Measurements from ENCODE around the gene AGAP3. TPM values are rescaled to one million over a fixed set of nuclear protein-coding genes. Genes with fewer than 3 reads are reported as not detected.

AGAP3 gene
- total RNA-seq, 2 experiments from 2014 or later, result 20.6 to 22.0 TPM

- H3K27me3 Mint-ChIP-seq, result no peaks in the 10 kb centered on the region
- no peaks in the 10 kb centered on the region for H3K4me1 Mint-ChIP-seq (ENCODE audit: low read depth)
- ATAC-seq, result no peak
- ChIA-PET CTCF (interaction anchor here (0.9 to 2.0 kb wide), 3 partner anchors 11 to 49 kb away, joined by 3 to 7 read pairs (median 4); partner anchors contain the start of genes AGAP3 and GBX1), POLR2A (no interaction called here)
- H3K9me3 Mint-ChIP-seq, result no peaks in the 10 kb centered on the region
- no peak overlapping the region for H3K27ac Mint-ChIP-seq
- TF ChIP-seq CTCF (IDR thresholded peaks at IDR 0.05), result no peak
- no peak for DNase-seq
- no peak overlapping the region for H3K4me3 Mint-ChIP-seq
- intact Hi-C loops (cut with micrococcal nuclease), result no loop called here
- H3K36me3 Mint-ChIP-seq (ENCODE audit: low read depth), result no peaks in the 10 kb centered on the region
Observed at GRCh38 chr7:151134743-151135524, 48.7 kb downstream of the AGAP3 start.

- ATAC-seq (no peak), DNase-seq (no peak)
- Mint-ChIP-seq H3K4me1 (ENCODE audit: low read depth) (no peaks in the 10 kb centered on the region), H3K27ac (no peak overlapping the region), H3K27me3 (no peaks in the 10 kb centered on the region), H3K9me3 (no peaks in the 10 kb centered on the region), H3K4me3 (no peak overlapping the region), H3K36me3 (ENCODE audit: low read depth) (no peaks in the 10 kb centered on the region)
- POLR2A ChIA-PET, result no interaction called here
- CTCF ChIA-PET, result interaction anchor here (2.0 to 5.3 kb wide), 2 partner anchors 11 to 32 kb away, joined by 7 to 23 read pairs; partner anchors contain the start of gene GBX1
- intact Hi-C loops (cut with micrococcal nuclease), result no loop called here
- TF ChIP-seq CTCF (IDR thresholded peaks at IDR 0.05), result no peak
Observed at GRCh38 chr7:151135525-151135845, 49.2 kb downstream of the AGAP3 start.

- no peak overlapping the region for H3K4me3 Mint-ChIP-seq
- intact Hi-C loops (cut with micrococcal nuclease), result no loop called here
- ATAC-seq, result no peak
- H3K4me1 Mint-ChIP-seq (ENCODE audit: low read depth), result no peaks in the 10 kb centered on the region
- no peak for TF ChIP-seq CTCF (IDR thresholded peaks at IDR 0.05)
- no peaks in the 10 kb centered on the region for H3K27me3 Mint-ChIP-seq
- CTCF ChIA-PET, result interaction anchor here (0.9 to 5.3 kb wide), 3 partner anchors 9 to 31 kb away, joined by 3 to 23 read pairs (median 7); partner anchors contain the start of gene GBX1
- DNase-seq, result no peak
- POLR2A ChIA-PET, result no interaction called here
- H3K36me3 Mint-ChIP-seq (ENCODE audit: low read depth), result no peaks in the 10 kb centered on the region
- H3K9me3 Mint-ChIP-seq, result no peaks in the 10 kb centered on the region
- H3K27ac Mint-ChIP-seq, result no peak overlapping the region
Observed at GRCh38 chr7:151135866-151136843, 49.9 kb downstream of the AGAP3 start.

- no peaks in the 10 kb centered on the region for H3K4me1 Mint-ChIP-seq (ENCODE audit: low read depth)
- intact Hi-C loops (cut with micrococcal nuclease), result no loop called here
- H3K27ac Mint-ChIP-seq, result no peak overlapping the region
- DNase-seq (no peak), ATAC-seq (no peak)
- ChIA-PET CTCF (interaction anchor here (1.1 to 5.3 kb wide), 4 partner anchors 13 to 29 kb away, joined by 3 to 23 read pairs (median 5); no protein-coding TSS in a partner anchor), POLR2A (no interaction called here)
- peaks cover 2% of the 10 kb centered on the region for H3K36me3 Mint-ChIP-seq (ENCODE audit: low read depth)
- H3K9me3 Mint-ChIP-seq, result no peaks in the 10 kb centered on the region
- TF ChIP-seq CTCF (IDR thresholded peaks at IDR 0.05), result no peak
- no peaks in the 10 kb centered on the region for H3K27me3 Mint-ChIP-seq
- no peak overlapping the region for H3K4me3 Mint-ChIP-seq
Observed at GRCh38 chr7:151137076-151137675, 50.9 kb downstream of the AGAP3 start.
